COLO668 (cell line): ENCODE measurements around the gene SGK2.
"Not testable (repeated sequence)": the region's sequence is repeated elsewhere in the genome, so short reads cannot be mapped to it uniquely, and the experiment has no call there.

Experiments used
- DNase-seq: peaks from one replicate; lab custom pipeline; 2025; ENCODE audit not compliant: unreplicated experiment; lab: John Stamatoyannopoulos, UW

The SGK2 gene

GRCh38 chr20:43563429-43563828 lies 4.6 kb downstream of the SGK2 start:
- DNase-seq: no peak

- DNase-seq: no peak
These were observed 5.2 kb downstream of the SGK2 start for GRCh38 chr20:43563991-43564390.

GRCh38 chr20:43564455-43564854 lies 5.6 kb downstream of the SGK2 start:
- DNase-seq: no peak

- no peak for DNase-seq
These were observed 6.3 kb downstream of the SGK2 start for GRCh38 chr20:43564993-43565757.

GRCh38 chr20:43565758-43566104 lies 6.9 kb downstream of the SGK2 start:
- no peak for DNase-seq

- no peak for DNase-seq
These were observed 8.7 kb downstream of the SGK2 start for GRCh38 chr20:43567477-43567876.

- DNase-seq: no peak
These were observed 9.9 kb downstream of the SGK2 start for GRCh38 chr20:43568706-43569105.

- no peak for DNase-seq
These were observed 10.5 kb downstream of the SGK2 start for GRCh38 chr20:43569282-43569681.

- no peak for DNase-seq
These were observed 11.7 kb downstream of the SGK2 start for GRCh38 chr20:43570496-43570895.

- DNase-seq: no peak
These were observed 12.5 kb downstream of the SGK2 start for GRCh38 chr20:43571310-43571709.

- no peak for DNase-seq
These were observed 12.9 kb downstream of the SGK2 start for GRCh38 chr20:43571771-43572170.

- DNase-seq: no peak
These were observed 14.1 kb downstream of the SGK2 start for GRCh38 chr20:43572891-43573290.

- DNase-seq: no peak
These were observed 17.3 kb downstream of the SGK2 start for GRCh38 chr20:43576108-43576507.

GRCh38 chr20:43579861-43580793 lies 21.3 kb downstream of the SGK2 start:
- no peak for DNase-seq

GRCh38 chr20:43583133-43583864 lies 24.5 kb downstream of the SGK2 start:
- DNase-seq: no peak

- DNase-seq: peak; percentile 66
These were observed 25.2 kb downstream of the SGK2 start for GRCh38 chr20:43583982-43584432.

GRCh38 chr20:43584448-43585136 lies 25.8 kb downstream of the SGK2 start:
- DNase-seq: no peak

- no peak for DNase-seq
These were observed 27.8 kb downstream of the SGK2 start for GRCh38 chr20:43586641-43587040.

- not testable (repeated sequence) for DNase-seq
These were observed 29.7 kb downstream of the SGK2 start for GRCh38 chr20:43588526-43588925.

- peak; percentile 33 for DNase-seq
These were observed 31.2 kb downstream of the SGK2 start for GRCh38 chr20:43590036-43590391.
